ENCODE data around the gene NLRP2B.
"Not testable (repeated sequence)": the region's sequence is repeated elsewhere in the genome, so short reads cannot be mapped to it uniquely, and the experiment has no call there.

DNA sequence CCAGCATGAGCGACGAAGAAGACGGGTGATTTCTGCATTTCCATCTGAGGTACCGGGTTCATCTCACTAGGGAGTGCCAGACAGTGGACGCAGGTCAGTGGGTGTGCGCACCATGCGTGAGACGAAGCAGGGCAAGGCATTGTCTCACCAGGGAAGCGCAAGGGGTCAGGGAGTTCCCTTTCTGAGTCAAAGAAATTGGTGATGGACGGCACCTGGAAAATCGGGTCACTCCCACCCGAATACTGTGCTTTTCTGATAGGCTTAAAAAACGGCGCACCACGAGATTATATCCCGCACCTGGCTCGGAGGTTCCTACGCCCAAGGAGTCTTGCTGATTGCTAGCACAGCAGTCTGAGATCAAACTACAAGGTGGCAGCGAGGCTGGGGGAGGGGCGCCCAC lies 50.6 kb downstream of the NLRP2B start:
- TF ChIP-seq, protein P1, sequence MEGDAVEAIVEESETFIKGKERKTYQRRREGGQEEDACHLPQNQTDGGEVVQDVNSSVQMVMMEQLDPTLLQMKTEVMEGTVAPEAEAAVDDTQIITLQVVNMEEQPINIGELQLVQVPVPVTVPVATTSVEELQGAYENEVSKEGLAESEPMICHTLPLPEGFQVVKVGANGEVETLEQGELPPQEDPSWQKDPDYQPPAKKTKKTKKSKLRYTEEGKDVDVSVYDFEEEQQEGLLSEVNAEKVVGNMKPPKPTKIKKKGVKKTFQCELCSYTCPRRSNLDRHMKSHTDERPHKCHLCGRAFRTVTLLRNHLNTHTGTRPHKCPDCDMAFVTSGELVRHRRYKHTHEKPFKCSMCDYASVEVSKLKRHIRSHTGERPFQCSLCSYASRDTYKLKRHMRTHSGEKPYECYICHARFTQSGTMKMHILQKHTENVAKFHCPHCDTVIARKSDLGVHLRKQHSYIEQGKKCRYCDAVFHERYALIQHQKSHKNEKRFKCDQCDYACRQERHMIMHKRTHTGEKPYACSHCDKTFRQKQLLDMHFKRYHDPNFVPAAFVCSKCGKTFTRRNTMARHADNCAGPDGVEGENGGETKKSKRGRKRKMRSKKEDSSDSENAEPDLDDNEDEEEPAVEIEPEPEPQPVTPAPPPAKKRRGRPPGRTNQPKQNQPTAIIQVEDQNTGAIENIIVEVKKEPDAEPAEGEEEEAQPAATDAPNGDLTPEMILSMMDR (IDR thresholded peaks at IDR 0.05), result not testable (repeated sequence)
- not testable (repeated sequence) for TF ChIP-seq POLR2A (IDR thresholded peaks at IDR 0.05); POLR2AphosphoS5 (IDR thresholded peaks at IDR 0.05; ENCODE audit: insufficient read depth in 1 of 2, low read depth in 1 of 2)
